Measurements from ENCODE around the gene EIF1B. TPM values are rescaled to one million over a fixed set of nuclear protein-coding genes. Genes with fewer than 3 reads are reported as not detected.
"Not testable (repeated sequence)": the region's sequence is repeated elsewhere in the genome, so short reads cannot be mapped to it uniquely, and the experiment has no call there.

The EIF1B gene
- total RNA-seq, 4 donors from 2014 or later: 20.9 to 46.1 (median 24.1) TPM

DNA sequence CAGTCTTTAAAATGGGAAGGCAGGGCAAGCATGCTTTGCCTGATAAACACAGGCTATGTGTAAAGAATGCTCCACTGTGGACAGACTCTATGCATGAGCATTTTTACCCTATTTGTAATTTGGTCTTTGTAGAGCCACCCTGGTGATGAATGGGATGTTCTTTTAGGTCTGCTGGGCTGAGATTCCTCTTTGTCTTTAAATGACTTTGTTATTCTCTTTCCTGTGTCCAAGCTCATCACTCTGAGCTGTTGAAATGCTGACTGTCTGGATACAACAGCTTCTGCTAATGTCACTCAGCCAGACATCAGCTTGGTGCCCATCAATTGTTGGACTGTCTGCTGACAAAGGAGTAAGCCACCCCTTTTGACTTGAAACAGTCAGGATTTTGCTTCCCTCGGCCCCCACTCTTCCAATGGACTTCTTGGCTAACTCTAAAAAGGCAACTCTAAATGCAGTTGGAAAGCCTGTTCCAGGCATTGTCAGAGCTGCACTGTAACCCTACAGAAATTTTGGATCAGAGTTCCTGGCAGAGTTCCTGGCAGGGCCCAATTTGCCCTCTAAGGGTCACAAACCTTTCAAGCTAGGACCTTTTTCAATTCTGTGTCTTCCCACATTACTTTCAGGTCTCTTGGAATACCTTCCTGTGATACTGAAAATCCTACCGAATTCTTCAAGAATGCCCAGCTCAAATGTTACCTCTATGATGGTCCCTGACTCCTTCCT is 40.5 kb upstream of the EIF1B start:
- WGBS, 2 donors: 84 to 89% methylated on average over 2 of the region's 2 CpGs
- TF ChIP-seq POLR2A (IDR thresholded peaks at IDR 0.05): no peak
- TF ChIP-seq, protein P1, sequence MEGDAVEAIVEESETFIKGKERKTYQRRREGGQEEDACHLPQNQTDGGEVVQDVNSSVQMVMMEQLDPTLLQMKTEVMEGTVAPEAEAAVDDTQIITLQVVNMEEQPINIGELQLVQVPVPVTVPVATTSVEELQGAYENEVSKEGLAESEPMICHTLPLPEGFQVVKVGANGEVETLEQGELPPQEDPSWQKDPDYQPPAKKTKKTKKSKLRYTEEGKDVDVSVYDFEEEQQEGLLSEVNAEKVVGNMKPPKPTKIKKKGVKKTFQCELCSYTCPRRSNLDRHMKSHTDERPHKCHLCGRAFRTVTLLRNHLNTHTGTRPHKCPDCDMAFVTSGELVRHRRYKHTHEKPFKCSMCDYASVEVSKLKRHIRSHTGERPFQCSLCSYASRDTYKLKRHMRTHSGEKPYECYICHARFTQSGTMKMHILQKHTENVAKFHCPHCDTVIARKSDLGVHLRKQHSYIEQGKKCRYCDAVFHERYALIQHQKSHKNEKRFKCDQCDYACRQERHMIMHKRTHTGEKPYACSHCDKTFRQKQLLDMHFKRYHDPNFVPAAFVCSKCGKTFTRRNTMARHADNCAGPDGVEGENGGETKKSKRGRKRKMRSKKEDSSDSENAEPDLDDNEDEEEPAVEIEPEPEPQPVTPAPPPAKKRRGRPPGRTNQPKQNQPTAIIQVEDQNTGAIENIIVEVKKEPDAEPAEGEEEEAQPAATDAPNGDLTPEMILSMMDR (IDR thresholded peaks at IDR 0.05): no peak
- Histone ChIP-seq H3K4me3 (replicated peaks in 1 of 3) (no peak overlapping the region), H3K9me3 (no peaks in the 10 kb centered on the region), H3K27ac (no peak overlapping the region), H3K27me3 (no peaks in the 10 kb centered on the region), H3K4me1 (no peaks in the 10 kb centered on the region), H3K36me3 (no peaks in the 10 kb centered on the region)
- intact Hi-C loops (cut with DNase I): no loop called here
- no peak for DNase-seq

DNA sequence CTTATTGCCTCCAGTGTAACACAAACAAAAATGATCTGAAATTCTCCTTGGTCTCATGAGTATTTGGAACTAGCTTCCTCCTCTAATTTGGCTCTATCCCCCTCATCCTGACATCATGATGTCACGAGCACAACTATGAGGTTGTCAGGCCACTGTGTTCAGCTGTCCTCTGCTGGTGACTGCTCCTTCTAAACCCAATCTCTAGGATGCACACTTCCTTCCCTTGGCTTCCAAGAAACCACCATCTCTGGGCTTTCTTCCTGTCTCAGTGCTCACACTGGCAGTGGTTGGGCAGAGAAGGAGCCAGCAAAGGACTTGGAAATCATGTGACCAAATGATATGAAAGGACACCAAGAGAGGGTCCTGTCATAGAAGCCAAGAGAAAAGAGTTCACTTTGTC is 30.7 kb upstream of the EIF1B start:
- Histone ChIP-seq H3K36me3 (no peaks in the 10 kb centered on the region), H3K9me3 (no peaks in the 10 kb centered on the region), H3K27ac (no peak overlapping the region), H3K4me1 (no peaks in the 10 kb centered on the region), H3K4me3 (replicated peaks in 1 of 3) (no peak overlapping the region), H3K27me3 (no peaks in the 10 kb centered on the region)
- 0% methylated on average over 1 of the region's 1 CpG for WGBS, 2 donors
- no peak for DNase-seq
- intact Hi-C loops (cut with DNase I): no loop called here
- TF ChIP-seq, protein P1 (IDR thresholded peaks at IDR 0.05): no peak

DNA sequence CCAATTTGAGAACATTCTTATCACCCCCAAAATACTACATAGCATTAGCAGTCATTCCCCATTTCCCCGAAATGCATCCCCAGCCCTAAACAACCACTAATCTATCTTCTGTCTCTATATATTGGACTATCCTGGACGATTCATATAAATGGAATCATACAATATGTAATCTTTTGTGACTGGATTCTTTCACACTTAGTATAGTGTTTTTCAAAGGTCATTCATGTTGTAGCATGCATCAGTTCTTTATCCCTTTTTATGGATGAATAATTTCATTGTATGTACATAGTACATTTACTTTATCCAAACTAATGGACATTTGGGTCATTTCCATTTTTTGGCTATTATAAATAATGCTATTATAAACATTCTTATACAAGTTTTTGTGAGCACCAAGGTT is 27.5 kb upstream of the EIF1B start:
- Histone ChIP-seq H3K36me3 (no peaks in the 10 kb centered on the region), H3K4me1 (no peaks in the 10 kb centered on the region), H3K9me3 (no peaks in the 10 kb centered on the region), H3K4me3 (replicated peaks in 1 of 3) (no peak overlapping the region), H3K27ac (no peak overlapping the region), H3K27me3 (no peaks in the 10 kb centered on the region)
- no peak for TF ChIP-seq POLR2A (IDR thresholded peaks at IDR 0.05)
- TF ChIP-seq, protein P1 (IDR thresholded peaks at IDR 0.05): no peak
- no peak for DNase-seq
- intact Hi-C loops (cut with DNase I): no loop called here
- WGBS, 2 donors: 80 to 85% methylated on average over 2 of the region's 2 CpGs

DNA sequence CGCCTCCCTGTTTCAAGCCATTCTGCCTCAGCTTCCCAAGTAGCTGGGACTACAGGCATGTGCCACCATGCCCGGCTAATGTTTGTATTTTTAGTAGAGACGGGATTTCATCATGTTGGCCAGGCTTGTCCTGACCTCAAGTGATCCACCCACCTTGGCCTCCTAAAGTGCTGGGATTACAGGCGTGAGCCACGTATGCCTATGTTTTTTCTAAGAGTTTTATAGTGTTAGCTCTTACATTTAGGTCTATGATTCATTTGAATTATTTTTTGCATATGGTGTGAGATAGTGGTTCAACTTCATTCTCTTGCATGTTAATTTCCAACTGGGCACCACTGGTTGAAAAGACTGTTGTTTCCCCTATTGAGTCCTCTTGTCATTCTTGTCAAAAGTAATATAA is 26.4 kb upstream of the EIF1B start:
- H3K9me3 ChIP-seq; H3K27ac ChIP-seq; H3K4me3 ChIP-seq (replicated peaks in 1 of 3); intact Hi-C loops (cut with DNase I); H3K36me3 ChIP-seq; DNase-seq; H3K27me3 ChIP-seq; H3K4me1 ChIP-seq: not testable (repeated sequence)
- WGBS, 2 donors: 98 to 99% methylated on average over 5 of the region's 5 CpGs

GRCh38 chr3:40287248-40287647 is 22.3 kb upstream of the EIF1B start:
- no peaks in the 10 kb centered on the region for H3K36me3 ChIP-seq
- no peak overlapping the region for H3K4me3 ChIP-seq (replicated peaks in 1 of 3)
- intact Hi-C loops (cut with DNase I): no loop called here
- H3K9me3 ChIP-seq: no peaks in the 10 kb centered on the region
- no peaks in the 10 kb centered on the region for H3K4me1 ChIP-seq
- no peak overlapping the region for H3K27ac ChIP-seq
- TF ChIP-seq POLR2A (IDR thresholded peaks at IDR 0.05): no peak
- TF ChIP-seq, protein P1 (IDR thresholded peaks at IDR 0.05): no peak
- 94 to 95% methylated on average over 2 of the region's 2 CpGs for WGBS, 2 donors
- no peaks in the 10 kb centered on the region for H3K27me3 ChIP-seq
- DNase-seq: no peak
